GM18498 (cell line): ENCODE measurements around the gene RC3H2.
"Not testable (repeated sequence)": the region's sequence is repeated elsewhere in the genome, so short reads cannot be mapped to it uniquely, and the experiment has no call there.

Experiments
- ATAC-seq: cut with Tn5 transposase; IDR thresholded peaks from one replicate; pipeline ENCODE4 v1.9.1; 2021; ENCODE audit warnings: mild to moderate bottlenecking, moderate library complexity; ENCODE audit not compliant: unreplicated experiment

Gene RC3H2

DNA sequence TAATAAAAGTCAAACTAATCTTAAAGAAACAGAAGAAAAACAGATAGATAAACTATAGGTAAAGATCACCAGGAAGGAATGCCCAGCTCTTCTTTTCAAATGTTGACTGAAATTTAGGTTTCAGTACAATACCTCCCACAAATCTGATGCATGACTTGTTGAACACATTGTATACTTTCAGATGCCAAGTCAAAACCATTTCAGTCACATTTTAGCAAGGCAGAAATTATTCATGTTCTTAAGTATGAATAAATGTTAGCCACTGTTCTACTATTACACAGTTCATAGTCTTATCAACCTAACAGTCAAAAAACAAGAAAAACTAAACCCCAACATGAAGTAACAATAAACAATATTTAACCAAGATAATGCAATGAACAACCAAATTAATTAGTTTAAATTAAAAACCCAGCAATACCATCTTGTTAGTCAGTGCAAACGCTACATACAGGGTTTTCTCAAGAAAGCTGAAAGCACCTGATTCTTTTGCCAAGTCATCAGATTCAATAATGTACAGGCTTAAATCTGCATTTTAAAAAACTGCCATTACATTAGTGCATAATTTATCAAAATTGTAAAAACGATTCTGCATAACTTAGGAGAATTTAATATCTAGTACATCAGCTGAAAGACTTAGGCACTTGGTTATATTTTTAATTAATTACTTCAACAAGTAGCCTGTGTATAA, 56.8 kb downstream of the RC3H2 start:
- ATAC-seq: no peak

DNA sequence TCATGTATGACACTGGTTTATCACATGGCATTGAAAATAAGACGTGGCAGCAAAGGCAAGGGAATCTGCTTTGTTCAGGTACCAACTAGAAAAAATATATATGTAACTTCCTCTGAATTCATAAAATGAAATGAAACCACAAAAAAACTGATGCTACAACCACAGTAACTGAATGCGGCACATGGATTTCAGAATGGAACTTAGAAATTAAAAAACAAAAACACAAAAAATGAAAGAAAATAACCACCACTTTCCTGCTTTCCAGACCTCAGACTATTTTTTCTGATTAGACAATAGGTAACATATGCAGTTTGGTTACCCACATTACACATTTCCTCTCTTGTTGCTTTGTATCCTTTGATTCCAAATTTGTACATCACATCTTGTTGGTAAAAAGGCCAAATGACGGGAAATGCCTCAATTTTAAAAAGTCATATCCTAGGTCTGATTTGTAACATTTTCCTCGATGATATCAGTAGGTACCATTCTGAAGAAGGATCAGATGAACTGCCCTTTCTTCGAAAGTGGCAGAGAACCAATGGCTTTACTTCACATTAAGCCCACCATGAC, 58.7 kb downstream of the RC3H2 start:
- ATAC-seq: no peak

DNA sequence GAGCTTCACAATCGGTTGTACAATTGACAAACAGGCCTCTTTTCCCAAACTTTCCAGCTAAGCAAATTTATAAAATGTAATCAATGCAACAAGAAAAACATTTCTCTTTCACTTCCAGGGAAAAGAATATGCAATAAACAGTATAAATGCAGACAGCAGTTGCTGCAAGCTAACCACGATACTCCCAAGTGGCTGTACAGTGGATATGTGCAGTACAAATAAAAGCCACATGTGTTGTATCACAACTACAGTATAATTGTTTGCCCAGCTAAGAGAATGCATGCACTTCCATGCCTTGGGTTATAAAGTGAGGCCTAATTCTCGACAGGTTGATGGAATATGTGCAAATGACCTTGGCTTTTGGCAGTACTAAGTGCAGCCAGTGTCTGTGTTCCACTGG, 60.0 kb downstream of the RC3H2 start:
- ATAC-seq: no peak

DNA sequence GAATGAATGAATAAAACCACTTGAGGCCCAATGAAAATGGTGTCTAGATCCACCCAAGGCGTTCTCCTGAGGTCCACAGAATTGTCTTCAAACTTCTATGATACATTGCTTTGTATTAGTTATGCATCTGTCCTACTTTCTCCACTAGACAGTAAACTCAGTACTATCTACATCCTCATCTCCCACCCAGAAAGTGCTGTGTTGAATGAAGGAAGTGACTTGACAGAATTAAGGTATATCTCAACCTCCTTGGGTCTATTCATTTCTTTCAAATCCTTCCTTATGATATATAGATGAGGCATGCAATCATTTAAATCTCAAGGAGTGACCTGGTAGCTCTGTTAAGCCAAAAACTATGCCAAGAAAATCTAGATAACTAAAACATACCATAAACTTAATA, 61.0 kb downstream of the RC3H2 start:
- no peak for ATAC-seq

DNA sequence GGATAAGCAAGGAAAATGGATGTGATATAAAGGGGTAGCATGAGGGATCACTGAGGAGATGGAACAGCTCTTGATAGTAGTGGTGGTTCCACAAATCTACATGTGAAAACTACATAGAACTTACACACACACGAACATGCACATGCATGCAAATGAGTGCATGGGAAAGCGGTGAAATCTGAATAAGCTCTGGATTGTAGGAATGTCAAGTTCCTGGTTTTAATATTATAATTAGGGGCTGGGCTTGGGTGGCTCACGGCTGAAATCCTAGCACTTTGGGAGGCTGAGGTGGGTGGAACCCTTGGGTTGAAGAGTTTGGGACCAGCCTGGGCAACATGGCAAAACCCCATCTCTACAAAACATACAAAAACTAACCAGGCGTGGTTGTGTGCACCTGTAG, 63.7 kb downstream of the RC3H2 start:
- ATAC-seq: no peak

DNA sequence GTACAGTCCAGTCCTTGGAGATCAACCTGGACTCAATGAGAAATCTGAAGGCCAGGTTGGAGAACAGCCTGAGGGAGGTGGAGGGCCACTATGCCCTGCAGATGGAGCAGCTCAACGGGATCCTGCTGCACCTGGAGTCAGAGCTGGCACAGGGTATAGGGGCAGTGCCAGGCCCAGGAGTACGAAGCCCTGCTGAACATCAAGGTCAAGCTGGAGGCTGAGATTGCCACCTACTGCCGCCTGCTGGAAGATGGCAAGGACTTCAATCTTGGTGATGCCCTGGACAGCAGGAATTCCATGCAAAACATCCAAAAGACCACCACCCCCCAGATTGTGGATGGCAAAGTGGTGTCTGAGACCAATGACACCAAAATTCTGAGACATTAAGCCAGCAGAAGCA, 66.7 kb downstream of the RC3H2 start:
- not testable (repeated sequence) for ATAC-seq

DNA sequence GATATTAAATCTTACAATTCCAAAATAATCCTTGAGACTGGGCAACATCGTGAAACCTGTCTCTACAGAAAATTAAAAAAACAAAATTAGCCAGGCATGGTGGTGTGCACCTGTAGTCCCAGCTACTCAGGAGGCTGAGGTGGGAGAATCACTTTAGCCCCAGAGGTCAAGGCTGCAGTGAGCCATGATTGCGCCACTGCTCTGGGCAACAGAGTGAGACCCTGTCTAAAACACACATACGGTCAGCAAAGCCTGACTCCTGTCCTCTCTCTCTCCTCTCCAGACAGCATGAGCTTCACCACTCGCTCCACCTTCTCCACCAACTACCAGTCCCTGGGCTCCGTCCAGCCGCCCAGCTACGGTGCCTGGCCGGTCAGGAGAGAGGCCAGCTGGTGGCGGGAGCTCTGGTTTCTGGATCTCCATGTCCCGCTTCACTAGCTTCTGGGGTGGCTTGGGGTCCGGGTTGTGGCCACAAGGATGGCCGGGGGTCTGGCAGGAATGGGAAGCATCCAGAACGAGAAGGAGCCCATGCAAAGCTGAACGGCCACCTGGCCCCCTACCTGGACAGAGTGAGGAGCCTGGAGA, 67.8 kb downstream of the RC3H2 start:
- no peak for ATAC-seq

DNA sequence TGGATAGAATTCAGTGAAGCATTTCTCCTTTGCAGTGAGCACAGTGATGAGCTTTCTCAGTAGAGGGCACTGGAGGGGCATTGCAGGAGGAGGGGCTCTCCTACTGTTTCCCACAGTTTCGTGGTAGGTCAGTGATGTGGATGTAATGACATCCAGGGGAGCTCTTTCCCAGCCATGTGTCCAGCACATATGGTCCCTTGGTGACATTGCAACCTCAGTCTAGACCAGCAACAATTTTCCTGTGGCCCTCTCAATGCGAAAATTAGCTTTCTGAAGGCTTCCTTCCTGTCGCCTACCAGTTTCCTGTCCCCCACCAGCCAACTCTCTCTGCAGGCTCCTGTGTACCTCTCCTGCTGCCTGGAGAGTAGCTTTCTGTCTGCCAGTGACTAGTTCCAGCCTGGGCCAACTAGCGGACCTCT, 69.8 kb downstream of the RC3H2 start:
- ATAC-seq: no peak

DNA sequence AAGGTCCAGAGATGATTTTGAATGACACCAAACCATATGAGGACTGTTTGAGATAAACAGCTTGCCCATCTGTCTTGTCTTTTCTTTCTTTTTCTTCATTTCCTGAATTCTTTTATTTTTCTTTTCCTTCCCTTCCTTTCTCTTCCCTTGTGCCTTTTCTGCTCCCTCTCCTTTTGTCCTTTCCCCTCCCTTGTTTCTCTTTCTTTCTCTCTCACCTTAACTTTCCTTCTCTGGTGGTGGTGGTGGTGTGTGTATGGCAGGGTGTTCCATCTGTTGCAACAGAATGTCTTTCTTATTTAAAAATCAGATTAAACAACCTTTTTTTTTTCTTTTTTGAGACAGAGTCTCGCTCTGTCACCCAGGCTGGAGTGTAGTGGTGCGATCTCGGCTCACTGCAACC, 73.0 kb downstream of the RC3H2 start:
- no peak for ATAC-seq

DNA sequence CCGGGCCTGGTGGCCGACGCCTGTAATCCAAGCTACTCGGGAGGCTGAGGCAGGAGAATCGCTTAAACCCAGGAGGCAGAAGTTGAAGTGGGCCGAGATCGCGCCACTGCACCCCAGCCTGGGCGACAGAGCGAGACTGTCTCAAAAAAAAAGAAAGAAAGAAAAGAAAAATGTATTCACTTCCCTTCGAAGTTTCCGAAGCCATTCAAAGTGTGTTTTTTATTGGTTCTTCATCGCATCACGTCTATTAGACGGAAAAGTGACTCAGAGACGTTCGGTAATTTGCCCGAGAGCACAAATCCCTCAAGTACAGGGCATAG, 76.2 kb downstream of the RC3H2 start:
- ATAC-seq: not testable (repeated sequence)

DNA sequence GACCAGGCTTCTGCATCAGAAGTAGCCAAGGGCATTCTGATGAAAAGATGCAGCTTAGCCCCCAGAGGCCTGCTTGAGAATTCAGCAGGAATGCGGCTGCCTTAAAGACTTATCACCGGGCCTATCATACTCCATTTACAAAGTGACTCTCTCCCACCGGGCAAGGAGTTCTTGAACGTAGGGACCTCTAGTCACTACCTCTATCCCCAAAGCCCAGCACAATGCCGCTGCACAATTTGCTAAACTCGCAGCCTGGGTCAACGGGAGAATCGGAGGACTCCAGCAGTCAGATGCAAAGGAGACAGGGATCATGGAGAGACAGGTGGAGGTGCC, 77.4 kb downstream of the RC3H2 start:
- peak; percentile 24 for ATAC-seq

DNA sequence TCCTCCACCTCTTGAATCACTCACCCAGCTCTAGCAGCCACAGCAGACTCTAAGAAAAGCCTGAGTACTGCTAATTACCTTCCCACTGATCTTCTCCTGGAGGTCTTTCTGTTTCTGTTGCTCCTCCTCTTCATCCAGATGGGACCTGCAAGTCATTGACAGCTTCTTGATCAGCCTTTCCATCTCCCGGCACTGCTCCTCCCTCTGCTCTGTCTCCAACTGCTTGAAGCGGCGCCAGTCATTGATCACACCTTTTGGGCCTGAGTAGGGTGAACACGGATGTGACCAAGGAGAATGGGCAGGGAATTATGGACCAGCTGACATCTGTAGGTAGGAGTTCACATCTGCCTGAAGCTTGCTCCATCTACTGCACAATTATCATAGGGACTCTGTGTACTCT, 82.2 kb downstream of the RC3H2 start:
- no peak for ATAC-seq

DNA sequence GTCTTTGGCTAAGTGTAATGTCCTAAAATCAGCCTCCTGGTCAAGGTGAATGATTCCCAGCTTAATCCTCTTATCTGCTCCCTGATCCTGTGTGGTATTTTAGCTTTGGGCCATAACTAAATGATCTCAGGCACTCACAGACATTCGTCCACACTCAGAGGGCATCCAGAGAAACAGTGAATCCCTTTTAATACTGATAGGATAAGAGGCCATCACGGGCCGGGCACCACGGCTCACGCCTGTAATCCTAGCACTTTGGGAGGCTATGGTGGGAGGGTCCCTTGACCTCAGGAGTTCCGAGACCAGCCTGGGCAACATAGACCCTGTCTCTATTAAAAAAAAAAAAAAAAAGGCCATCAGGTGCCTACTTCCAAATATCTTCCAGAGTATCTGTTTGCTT, 83.1 kb downstream of the RC3H2 start:
- ATAC-seq: no peak

DNA sequence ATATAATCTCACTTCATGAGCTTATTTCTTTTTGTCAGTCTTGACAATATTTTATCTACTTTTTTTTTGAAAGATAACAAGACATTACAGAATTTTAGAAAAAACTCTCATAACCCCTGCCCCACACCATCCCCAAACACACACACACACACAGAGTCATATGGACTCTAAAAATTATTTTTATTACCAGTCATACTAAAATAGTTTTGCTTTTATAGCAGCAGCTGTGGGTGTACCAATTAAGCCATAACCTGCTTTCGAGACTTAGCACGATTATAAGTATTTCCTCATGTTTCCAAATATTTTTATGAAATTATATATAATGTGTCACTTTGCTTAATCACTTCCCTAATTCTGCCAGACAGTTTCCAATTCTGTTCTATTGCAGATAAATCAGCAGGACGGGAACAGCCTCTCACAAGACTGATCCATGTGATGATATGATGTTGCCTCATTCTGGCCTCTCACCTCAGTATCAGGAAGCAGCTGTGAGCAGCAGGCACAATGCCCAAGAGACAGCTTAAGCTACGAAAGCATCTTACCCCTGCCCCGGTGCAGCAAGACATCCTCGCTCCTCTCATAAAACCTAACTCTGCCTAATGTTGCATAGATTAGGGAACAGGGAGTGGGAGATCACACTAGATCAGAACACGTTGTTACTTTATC, 83.7 kb downstream of the RC3H2 start:
- ATAC-seq: no peak

DNA sequence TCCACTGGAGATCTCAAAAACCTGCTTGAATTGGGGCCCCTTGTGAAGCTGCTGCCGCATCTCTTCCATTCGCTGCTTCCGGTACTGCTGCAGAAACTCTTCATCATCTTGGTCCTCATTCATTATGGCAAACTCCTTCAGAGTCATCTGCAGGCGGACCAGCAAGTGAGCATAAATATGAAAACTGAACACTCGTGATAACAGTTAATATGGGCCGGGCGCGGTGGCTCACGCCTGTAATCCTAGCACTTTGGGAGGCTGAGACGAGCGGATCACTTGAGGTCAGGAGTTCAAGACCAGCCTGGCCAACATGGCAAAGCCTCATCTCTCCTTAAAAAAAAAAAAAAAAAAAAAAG, 84.7 kb downstream of the RC3H2 start:
- ATAC-seq: no peak

DNA sequence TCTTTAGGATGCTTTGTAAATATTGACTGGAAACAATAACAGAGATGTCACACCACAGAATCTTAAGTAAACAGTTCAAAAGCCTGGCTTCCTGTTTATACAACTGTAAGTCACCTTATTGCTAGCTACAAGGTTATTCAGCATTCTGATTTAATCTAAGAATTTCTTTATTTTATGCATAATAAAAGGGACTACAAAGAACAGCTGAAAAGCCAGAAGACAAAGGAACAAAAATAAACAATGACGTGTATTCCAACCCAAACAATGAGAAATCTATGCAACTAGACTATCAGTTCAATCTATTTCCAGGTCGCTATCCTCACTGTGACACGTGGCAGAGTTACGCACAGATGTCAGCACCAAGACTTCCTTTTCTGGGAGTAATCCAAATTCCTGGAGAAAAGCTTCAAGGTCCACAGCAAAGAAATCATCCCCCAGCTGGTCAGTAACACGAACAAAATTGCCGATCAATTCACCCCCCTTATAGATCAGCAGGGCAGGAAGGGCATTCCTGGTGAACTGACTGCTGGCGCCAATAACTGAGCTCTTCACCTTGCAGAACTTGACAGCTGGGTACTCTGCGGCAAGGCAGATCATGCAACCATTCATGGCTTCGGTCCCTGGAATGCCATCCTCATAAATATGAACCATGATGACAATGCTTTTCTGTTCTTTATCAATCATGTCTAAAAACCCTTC, 85.2 kb downstream of the RC3H2 start:
- ATAC-seq: no peak

DNA sequence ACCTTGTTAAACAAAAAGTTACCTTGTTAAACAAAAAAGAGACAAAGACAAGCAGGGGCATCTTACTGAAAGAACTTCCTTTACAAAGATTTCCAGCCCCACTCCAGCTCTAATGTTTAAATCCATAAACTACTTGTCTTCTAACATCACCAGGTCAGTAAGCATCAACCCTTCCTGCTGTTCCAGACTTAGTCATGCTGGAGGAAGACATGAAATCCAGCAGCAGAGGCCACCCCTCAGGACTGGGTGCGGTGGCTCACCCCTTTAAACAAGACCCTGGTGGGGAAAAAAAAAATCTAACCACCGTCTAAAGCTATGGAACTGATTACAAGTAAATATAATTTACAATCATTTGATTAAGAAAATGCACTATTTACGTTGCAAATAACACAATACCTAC, 85.8 kb downstream of the RC3H2 start:
- ATAC-seq: no peak

DNA sequence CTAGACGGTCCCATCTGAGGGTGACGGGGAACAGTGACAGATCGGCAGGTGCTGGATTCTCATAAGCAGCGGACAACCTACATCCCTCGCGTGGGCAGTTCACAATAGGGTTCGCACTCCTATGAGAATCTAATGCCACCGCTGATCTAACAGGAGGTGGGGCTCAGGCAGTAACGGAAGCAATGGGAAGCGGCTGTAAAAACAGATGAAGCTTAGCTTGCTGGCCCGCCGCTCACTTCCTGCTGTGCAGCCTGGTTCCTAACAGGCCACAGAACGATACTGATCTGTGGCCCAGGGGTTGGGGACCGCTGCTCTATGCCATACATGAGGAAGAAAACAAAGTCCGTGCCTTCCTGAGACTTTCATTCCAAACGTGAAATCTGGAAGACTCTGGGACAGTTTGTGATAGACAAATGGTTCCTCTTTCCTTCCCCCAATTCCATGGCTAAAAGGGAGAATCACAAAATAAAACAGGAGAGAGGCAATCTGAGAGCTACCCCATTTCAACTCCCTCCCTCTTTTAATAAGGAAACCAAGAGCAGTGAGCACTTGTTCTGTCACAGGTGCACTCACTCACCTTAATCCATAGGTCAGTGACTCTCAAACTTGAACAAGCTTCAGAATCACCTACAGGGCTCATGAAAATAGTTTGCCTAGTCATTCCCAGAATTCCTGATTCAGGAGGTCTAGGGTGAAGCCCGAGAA, 88.8 kb downstream of the RC3H2 start:
- ATAC-seq: peak; percentile 59

DNA sequence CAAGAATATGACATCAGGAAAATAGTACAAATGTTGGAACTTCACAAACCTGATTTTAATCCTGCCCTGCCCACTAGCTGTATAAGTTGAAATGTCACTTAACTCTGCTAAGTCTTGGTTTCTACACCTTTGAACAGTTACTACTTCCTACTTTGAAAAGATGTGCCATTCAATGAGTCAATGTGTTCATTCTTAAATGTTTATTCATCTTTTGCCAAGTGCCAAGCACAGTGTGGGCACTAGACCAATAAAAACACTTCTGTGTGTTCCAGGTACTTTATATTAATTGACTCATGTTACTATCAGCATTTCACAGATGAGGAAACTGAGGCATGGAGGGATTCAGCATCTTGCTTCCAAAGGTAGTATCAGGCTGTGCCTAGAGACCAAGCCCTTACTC, 89.6 kb downstream of the RC3H2 start:
- no peak for ATAC-seq

DNA sequence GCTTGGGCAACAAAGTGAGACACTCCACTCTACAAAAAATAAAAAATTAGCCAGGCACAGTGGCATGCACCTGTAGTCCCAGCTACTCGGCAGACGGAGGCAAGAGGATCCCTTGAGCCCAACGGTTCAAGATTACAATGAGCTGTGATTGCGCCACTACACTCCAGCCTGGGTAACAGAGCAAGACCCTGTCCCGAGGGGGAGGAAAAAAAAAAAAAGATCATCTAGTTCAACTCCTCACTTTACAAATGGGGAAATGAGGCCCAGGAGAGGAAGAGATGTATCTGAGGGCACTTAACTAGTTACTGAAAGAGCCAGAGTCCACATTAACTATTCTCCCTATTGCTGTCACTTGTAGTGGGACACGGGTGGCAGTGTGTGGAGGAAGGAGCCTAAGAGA, 90.6 kb downstream of the RC3H2 start:
- no peak for ATAC-seq

DNA sequence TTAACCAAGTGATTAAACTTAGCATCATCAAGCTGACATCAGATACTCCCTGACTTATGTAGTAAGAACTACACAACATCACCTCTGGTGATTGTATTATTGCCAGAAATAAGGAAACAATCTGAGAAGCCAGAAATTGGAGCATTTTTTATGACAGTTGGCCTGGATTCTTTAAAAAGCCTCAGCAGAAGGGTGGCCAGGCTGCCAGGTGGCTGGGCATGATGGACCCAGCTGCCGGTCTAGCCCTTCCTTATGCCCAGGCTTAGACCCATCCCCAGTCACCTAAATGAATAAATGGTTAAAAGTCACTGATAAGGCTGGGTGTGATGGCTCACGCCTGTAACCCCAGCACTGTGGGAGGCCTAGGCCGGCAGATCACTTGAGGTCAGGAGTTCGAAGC, 92.4 kb downstream of the RC3H2 start:
- no peak for ATAC-seq
